NCI-H526 treated with DMSO at 0.1 percent for 48 hours (cell line): Measurements from ENCODE around the gene EPX.

Experiments used
- DNase-seq: peaks from one replicate; lab custom pipeline; 2025; lab: John Stamatoyannopoulos, UW

EPX gene

DNA sequence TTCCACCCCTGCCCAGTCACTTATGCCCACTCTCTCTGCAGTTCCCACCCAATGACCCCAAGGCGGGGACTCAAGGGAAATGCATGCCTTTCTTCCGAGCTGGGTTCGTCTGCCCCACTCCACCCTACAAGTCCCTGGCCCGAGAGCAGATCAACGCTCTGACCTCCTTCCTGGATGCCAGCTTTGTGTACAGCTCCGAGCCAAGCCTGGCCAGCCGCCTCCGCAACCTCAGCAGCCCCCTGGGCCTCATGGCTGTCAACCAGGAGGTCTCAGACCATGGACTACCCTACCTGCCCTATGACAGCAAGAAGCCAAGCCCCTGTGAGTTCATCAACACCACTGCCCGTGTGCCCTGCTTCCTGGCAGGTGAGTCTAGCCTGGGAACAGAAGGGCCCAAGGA, 59.6 kb downstream of the EPX start:
- no peak for DNase-seq

DNA sequence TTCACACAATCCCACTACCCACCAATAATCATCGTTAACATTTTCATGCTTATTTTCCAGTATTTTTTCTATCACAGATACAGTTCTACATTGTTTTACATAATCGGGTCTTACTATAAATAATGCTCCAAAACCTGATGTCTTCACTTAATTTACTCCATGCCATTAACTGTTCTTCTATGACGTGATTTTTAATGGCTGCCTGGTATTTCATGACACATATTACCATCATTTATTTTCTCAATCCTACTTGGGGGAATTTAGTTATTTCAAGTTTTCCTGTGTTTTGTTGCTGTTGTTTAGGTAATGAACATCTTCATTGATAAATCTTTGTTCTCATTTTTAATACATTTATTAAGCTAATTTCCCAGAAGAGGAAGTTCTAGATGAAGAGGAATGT, 60.6 kb downstream of the EPX start:
- no peak for DNase-seq
